PFSK-1 (cell line): ENCODE measurements around the gene ARV1.

ENCODE experiments used
- FOXP2 ChIP-seq: optimal IDR thresholded peaks from 2 replicates; pipeline ENCODE3; 2011; ENCODE audit warnings: borderline replicate concordance, control low read depth, inconsistent platforms; ENCODE audit not compliant: insufficient read depth; ENCODE audit errors: extremely low read length, extremely low read depth
- POLR2AphosphoS5 ChIP-seq: IDR thresholded peaks from 2 replicates; pipeline ENCODE4 v1.6.1; 2012; ENCODE audit warnings: low read depth, mild to moderate bottlenecking, control low read depth, low read length, moderate library complexity
- SIN3A ChIP-seq: IDR thresholded peaks from 2 replicates; pipeline ENCODE4 v1.6.1; 2012; ENCODE audit warnings: mild to moderate bottlenecking, low read length, moderate library complexity, borderline replicate concordance; ENCODE audit not compliant: insufficient read depth
- TAF1 ChIP-seq: IDR thresholded peaks from 2 replicates; pipeline ENCODE4 v1.6.1; 2012; ENCODE audit warnings: low read length, control low read depth, borderline replicate concordance; ENCODE audit not compliant: insufficient read depth
- TF ChIP-seq, protein P1 (sequence below), 2 experiments: IDR thresholded peaks; 2 replicates each; pipeline versions ENCODE4 v1.6.1 to v1.8.0; 2011 to 2012; ENCODE audit warnings: low read depth in 2 of 2, low read length in 2 of 2, control low read depth in 1 of 2, inconsistent platforms in 1 of 2, mild to moderate bottlenecking in 1 of 2, moderate library complexity in 1 of 2; ENCODE audit not compliant: insufficient read depth in 1 of 2

DNA sequence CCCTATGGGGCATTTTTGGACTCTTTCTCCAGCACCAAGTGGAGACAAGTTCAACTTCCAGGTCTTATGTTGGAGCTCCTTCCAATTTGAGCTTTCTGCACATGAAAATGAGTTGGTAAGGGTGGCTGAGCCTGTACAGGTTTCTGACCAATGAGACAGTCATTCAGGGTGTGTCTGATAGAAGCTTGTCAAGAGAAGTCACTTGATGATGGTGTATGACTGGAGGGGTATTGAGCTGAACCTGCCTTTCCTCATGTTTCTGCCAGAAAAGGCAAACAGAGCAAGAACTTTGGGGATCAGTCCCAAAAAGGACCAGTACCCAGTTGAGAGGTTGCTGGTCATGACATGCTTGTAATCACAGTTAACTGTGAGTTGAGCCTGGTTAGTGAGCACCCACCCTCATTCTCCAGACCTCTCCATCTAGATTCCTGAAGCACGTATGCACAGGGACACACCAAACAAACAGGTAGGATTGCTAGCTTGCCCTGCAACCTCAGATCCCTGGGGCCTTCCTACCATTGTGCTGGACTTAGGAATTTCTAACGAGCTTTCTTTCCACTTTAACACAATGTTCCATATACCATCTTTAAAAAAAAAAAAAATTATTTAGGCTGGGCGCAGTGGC, 34.6 kb downstream of the ARV1 start:
- TF ChIP-seq POLR2AphosphoS5 (no peak), TAF1 (no peak), SIN3A (no peak), FOXP2 (no peak)
- TF ChIP-seq, protein P1, sequence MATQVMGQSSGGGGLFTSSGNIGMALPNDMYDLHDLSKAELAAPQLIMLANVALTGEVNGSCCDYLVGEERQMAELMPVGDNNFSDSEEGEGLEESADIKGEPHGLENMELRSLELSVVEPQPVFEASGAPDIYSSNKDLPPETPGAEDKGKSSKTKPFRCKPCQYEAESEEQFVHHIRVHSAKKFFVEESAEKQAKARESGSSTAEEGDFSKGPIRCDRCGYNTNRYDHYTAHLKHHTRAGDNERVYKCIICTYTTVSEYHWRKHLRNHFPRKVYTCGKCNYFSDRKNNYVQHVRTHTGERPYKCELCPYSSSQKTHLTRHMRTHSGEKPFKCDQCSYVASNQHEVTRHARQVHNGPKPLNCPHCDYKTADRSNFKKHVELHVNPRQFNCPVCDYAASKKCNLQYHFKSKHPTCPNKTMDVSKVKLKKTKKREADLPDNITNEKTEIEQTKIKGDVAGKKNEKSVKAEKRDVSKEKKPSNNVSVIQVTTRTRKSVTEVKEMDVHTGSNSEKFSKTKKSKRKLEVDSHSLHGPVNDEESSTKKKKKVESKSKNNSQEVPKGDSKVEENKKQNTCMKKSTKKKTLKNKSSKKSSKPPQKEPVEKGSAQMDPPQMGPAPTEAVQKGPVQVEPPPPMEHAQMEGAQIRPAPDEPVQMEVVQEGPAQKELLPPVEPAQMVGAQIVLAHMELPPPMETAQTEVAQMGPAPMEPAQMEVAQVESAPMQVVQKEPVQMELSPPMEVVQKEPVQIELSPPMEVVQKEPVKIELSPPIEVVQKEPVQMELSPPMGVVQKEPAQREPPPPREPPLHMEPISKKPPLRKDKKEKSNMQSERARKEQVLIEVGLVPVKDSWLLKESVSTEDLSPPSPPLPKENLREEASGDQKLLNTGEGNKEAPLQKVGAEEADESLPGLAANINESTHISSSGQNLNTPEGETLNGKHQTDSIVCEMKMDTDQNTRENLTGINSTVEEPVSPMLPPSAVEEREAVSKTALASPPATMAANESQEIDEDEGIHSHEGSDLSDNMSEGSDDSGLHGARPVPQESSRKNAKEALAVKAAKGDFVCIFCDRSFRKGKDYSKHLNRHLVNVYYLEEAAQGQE (IDR thresholded peaks at IDR 0.05; ENCODE audit: insufficient read depth in 1 of 2, low read depth in 2 of 2, low read length in 2 of 2): no peak
